ENCODE measurements around the gene PNPLA4.

PNPLA4 gene

GRCh38 chrX:7889135-7889534 is 38.1 kb downstream of the PNPLA4 start:
- DNase-seq: no peak

- DNase-seq: no peak
Observed at GRCh38 chrX:7876957-7877356, 50.3 kb downstream of the PNPLA4 start.

GRCh38 chrX:7872042-7872441 is 55.2 kb downstream of the PNPLA4 start:
- DNase-seq: no peak

GRCh38 chrX:7852166-7852565 is 75.0 kb downstream of the PNPLA4 start:
- DNase-seq: no peak
